Renal pelvis (tissue), 4 donors: ENCODE measurements around the gene ABHD12. TPM values are rescaled to one million over a fixed set of nuclear protein-coding genes. Genes with fewer than 3 reads are reported as not detected.
"Not testable (repeated sequence)": the region's sequence is repeated elsewhere in the genome, so short reads cannot be mapped to it uniquely, and the experiment has no call there.

ENCODE experiments used
- DNase-seq: peaks from one replicate; pipeline ENCODE4 v3.0.0-alpha.2; 2013
- polyA plus RNA-seq, 3 donors: library from polyadenylated mRNA; unstranded; fragments of 120-200 nt; gene quantifications; one replicate each; pipeline ENCODE4 v1.2.1, GENCODE V29; 2013; ENCODE audit not compliant: insufficient read length in 3 of 3

Gene ABHD12
- polyA plus RNA-seq, 3 donors: 43.2 to 54.4 (median 45.2) TPM

DNA sequence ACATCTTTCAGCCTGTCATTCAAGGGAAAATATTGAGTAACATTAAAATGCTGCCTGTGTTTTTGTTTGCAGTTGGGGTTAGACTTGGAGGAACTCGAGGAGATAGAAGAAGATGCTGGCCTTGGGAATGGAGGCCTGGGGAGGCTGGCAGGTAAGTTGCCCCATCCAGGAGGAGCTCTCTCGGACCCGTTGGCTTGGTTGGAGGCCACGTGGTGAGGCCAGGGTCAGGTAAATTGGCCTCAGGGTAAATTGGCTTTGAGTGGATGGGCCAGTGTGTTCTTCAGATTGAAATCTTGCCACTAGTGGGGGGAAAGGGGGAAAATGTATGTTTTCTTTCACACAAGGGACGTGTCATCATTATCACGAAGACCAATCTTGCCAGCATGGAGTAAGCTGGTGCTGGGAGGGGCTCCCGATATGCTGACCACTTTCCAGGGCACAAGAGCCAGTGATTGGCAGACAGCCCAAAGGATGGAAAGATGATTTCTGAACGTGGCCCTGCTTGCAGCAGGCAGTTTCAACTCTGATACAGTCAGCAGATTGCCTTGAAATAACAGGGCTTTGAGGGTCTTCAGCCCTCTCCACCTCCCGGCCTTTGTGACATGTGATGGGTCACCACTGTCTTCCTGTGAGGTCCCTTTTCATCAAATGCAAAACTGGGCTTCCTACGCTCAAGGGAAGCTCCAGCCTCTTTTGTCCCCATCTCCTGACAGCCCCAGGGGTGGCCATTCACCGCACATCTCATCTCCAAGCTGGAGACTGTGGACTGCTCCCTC is 121.4 kb downstream of the ABHD12 start:
- no peak for DNase-seq

DNA sequence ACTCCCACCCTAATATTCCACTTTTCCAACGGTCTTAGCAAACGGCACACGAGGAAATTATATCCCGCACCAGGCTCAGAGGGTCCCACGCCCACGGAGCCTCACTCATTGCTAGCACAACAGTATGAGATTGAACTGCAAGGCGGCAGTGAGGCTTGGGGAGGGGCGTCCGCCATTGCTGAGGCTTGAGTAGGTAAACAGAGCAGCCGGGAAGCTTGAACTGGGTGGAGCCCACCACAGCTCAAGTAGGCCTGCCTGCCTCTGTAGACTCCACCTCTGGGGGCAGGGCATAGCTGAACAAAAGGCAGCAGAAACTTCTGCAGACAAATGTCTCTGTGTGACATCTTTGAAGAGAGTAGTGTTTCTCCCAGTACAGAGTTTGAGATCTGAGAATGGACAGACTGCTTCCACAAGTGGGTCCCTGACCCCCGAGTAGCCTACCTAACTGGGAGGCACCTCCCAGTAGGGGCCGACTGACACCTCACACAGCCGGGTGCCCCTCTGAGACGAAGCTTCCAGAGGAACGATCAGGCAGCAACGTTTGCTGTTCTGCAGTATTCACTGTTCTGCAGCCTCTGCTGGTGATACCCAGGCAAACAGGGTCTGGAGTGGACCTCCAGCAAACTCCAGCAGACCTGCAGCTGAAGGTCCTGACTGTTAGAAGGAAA is 129.7 kb downstream of the ABHD12 start:
- not testable (repeated sequence) for DNase-seq

DNA sequence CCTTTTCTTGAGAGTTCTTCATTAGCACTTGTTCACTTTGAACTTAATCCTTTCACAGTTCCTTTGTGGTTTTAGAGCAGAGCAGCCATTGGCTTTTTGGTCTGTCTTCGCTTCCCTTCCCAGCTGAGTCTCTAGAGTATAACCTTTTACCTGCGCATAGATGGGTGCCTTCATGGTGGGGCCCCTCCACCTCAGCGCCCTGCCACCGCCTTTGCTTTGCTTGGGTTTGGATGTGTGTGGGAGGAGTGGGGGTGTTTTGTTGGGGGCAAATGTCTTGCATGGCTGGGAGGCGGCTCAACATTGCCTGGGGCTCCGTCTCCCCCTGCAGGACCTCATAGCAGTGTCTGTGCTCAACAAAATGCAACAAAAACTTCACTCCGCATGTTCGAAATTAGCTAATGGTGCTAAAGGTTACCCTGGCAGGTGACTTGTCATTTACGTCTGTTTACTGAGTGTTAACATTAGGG is 130.8 kb downstream of the ABHD12 start:
- DNase-seq: no peak

- no peak for DNase-seq
Measured at GRCh38 chr20:25259358-25259757, 131.3 kb downstream of the ABHD12 start.

GRCh38 chr20:25258828-25259227 is 131.8 kb downstream of the ABHD12 start:
- no peak for DNase-seq

DNA sequence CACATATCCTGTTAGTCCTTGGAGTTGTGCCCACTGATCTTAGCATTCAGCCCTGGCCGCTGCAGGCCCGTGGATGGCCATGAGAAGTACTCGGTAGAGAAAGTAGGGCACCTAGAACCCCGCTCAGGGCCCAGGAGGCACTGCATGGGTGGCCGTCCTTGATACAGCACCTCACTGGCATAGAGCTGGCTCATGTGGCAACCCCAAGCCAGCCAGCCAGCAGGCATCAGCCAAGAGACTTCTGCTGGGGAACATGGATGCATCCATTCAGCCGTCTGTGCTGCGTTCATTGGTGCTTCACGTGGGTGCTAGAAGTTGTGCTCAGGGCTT is 132.2 kb downstream of the ABHD12 start:
- DNase-seq: no peak

- DNase-seq: no peak
Measured at GRCh38 chr20:25257756-25258475, 132.7 kb downstream of the ABHD12 start.

DNA sequence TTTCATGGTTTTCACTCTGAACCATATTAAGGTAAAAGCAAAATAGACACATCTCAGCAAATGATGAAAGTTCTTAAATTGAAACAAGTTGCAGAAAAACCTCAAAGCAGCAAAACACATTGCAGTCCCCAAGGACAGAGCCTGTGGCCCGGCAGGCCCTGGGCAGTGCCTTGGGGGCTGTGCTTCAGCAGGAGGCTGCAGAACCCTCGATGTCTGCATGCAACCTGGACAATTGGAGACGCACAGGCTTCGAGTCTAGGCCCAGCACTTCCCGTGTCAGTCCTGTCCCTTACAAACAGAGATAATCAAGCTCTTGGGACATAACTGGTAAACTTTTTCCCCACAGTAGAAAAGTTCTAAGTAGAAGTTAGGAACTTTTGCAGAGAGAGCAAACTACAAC is 133.5 kb downstream of the ABHD12 start:
- no peak for DNase-seq

DNA sequence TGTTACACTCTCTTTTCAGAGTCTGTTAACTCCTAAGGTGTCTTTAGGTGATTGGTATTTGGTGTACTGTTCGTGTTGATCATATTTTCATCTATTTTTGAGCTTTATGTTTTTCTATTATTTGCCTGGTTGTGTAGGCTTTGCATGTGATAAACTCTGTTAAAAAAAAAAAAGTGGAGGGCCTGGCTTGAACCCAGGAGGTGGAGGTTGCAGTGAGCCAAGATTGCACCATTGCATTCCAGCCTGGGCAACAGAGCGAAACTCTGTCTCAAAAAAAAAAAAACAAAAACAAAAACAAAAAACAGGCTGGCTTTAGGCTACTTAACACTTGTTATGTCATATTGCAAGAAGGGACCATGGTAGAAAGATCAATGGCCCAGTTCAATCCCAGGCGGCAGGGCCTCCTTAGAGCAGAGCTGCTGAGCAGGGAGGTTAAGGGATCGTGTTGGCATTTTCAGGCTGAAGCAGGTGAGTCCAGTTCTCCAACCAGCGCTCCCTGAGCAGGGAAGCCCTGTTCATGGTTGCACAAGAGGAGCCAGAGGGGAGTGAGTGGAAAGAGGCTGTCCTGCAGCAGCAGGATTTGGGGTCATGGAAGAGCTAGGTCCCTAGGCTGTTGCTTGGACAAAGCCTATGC is 134.3 kb downstream of the ABHD12 start:
- DNase-seq: no peak

DNA sequence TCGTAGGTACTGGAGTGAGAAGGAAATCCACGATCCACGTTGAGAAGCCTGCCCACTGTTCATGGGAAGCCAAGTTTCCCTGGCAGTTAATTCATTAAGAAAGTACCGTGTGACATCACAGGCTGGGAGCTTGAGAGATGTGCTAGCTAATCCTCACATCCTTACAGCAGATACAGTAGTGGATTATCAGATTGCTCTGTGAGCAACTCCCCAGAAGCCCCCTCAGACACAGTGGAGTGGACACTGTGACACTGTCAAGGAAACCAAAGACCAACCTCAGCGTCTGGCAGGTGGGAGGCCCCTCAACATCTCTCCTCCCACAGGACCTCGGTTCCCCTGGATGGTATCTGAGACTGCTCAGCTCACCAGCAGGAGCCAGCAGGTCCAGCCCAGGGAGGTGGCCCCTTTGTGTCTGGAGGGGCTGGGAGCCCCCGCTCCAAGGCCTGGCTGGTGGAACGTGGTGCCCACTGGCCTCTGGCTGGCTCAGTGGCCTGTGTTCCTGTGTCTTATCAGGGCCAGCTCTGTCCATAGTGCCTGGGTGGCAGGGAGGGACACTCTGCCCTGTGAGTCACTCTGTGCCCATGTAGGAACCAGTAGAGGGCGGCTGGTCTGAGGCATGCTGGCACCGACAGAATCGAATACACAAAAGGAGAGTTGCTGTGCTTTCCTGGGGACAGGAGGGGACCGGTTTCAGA is 135.5 kb downstream of the ABHD12 start:
- DNase-seq: no peak

GRCh38 chr20:25254571-25254970 is 136.1 kb downstream of the ABHD12 start:
- no peak for DNase-seq

DNA sequence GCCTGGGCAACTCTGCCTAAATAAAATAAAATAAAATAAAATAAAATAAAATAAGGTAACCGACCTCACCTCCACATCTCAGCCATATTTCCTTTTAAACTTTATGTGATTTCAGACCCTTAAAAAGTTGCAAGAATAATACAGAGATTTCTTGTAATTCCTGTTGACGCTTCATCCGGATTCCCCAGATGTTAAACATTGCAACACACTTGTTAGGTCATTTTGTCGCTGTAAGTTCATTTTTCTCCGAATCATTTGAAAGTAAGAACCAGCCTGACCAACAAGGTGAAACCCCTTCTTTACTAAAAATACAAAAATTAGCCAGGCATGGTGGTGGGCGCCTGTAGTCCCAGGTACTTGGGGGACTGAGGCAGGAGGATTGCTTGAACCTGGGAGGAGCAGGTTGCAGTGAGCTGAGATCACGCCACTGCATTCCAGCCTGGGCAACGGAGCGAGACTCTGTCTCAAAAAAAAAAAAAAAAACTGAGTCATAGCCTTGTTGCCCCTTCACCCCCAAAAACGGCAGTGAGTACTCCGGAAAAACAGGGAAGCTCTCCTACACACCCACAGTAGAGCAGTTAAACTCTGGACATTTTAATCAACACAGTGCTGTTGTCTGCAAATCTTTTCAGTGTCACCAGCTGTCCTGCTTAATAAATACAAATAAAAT is 136.9 kb downstream of the ABHD12 start:
- DNase-seq: no peak

DNA sequence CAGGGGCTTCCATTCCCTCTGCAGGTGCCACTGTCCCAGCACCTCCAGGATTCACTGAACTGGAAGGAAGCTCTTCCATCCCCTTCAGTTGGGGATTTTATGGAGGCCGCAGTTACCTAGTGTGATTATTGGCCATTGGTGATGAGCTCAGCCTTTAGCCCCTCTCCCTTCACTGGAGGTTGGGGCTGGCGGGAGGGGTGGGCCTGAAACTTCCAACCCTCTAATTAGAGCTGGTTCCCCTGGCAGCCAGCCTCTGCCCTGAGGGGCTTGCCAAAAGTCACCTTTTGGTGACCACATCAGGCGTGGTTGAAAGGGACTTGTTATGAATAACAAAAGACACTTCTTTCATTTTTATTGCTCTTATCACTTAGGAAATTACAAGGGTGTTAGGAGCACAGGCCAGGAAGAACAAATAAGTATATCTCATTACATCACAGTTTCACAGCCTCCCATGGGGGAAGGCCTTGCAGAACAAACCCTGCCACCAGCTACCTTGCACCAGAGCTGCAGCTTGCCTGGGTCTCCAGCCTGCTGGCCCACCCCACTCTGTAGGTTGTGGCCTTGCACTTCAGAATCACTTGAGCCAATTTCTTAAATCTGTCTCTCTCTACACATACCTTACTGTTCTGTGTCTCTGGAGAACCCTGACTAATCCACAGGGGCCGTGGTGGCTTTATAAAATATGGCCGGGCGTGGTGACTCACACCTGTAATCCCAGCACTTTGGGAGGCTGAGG is 137.8 kb downstream of the ABHD12 start:
- no peak for DNase-seq

DNA sequence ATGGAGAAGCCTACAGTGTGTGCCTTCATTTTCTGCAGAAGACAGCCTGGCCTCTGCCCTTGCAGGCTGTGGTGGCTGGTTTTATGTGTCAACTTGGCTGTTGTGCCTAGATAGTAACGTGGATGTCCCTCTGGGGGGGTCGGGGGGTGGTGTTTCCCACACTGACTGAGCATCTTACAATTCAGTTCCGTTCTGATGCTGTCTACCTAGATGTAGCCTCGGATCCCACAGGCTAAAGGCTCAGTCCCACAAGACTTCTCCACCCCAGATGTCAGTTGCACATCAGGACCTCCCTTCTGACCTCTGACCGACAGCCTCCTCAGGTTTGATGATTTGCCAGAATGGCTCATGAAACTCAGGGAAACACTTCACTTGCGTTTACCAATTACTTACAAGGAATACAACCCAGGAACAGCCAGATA is 138.4 kb downstream of the ABHD12 start:
- DNase-seq: no peak

DNA sequence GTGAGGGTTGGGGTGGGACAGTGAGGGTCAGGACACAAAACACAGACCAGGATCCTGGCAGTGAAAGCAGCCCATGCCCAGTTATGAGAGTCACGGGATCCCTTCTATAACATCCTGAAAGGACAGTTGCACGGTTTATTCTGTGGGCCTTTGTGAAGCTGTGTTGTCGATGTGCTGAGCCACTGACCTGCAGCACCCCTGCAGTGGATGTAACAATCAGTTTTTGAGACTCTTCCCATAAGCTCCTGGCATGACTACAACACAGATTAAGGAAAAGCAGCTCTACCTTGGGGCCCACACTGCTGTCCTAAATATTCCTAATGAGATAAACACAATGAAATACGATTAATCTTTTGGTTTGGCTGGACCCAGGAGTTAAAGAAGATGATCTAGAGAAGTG is 139.1 kb downstream of the ABHD12 start:
- DNase-seq: no peak

GRCh38 chr20:25251019-25251418 is 139.6 kb downstream of the ABHD12 start:
- no peak for DNase-seq

- peak; percentile 39 for DNase-seq
Measured at GRCh38 chr20:25250508-25250907, 140.1 kb downstream of the ABHD12 start.
